Measurements from ENCODE around the gene GMEB2.

DNA sequence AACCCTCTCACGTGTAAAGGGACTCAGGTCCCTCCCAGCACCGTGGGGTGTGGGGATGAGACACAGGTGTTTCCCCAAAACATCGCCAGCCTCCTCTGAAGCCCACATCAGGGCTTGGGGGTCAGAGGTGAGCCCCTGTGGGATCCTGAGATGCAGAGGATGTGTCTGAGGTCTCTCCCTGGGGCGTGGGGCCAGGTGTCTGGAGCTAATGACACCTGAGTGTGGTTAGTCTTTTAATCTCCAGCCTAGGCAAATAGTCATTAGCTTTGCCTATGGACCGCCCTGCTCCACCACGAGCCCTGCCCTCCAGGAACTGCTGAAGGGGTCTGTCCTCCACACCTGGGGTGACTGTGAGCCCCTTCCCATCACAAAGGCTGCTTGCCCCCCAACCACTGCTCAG, 81.1 kb downstream of the GMEB2 start:
- TF ChIP-seq CTBP1 (IDR thresholded peaks at IDR 0.05; ENCODE audit: borderline replicate concordance) (no peak), FOXM1 (IDR thresholded peaks at IDR 0.05; ENCODE audit: borderline replicate concordance) (no peak), NFRKB (IDR thresholded peaks at IDR 0.05) (no peak), FOXA1 (IDR thresholded peaks at IDR 0.05) (no peak), LEF1 (IDR thresholded peaks at IDR 0.05; ENCODE audit: borderline replicate concordance) (no peak), SUZ12 (IDR thresholded peaks at IDR 0.05) (no peak)
